ENCODE results near the gene MAPK14.

- TF ChIP-seq CTCF (IDR thresholded peaks at IDR 0.05) (no peak), POLR2A (IDR thresholded peaks at IDR 0.05) (no peak)
These were observed 92.4 kb downstream of the MAPK14 start for GRCh38 chr6:36120018-36120417.
